ENCODE data around the gene SEMA5B. TPM values are rescaled to one million over a fixed set of nuclear protein-coding genes. Genes with fewer than 3 reads are reported as not detected.

The SEMA5B gene
- total RNA-seq, 1 experiment from 2014 or later: 9.4 TPM

- WGBS (ENCODE audit: extremely low coverage, insufficient read length, low lambda C conversion rate): no CpG with 5 or more reads among the region's 6 CpGs
- Histone ChIP-seq H3K56ac (ENCODE audit: insufficient read length, low read depth, low read length) (no peak overlapping the region), H2AFZ (ENCODE audit: low read length) (no peak overlapping the region), H3T11ph (ENCODE audit: low read length) (no peak overlapping the region), H3K9me3 (ENCODE audit: control insufficient read depth, low read depth, low read length) (no peaks in the 10 kb centered on the region), H3K4me2 (ENCODE audit: insufficient read depth, insufficient read length, low read length) (no peak overlapping the region), H3K4me1 (ENCODE audit: insufficient read depth, low read length) (peaks cover 13% of the 10 kb centered on the region; the same call in 1 of the 2 replicates), H2BK5ac (ENCODE audit: insufficient read length, low read length) (no peak overlapping the region), H4K91ac (ENCODE audit: insufficient read length, low read depth, low read length) (no peak overlapping the region), H3K23me2 (ENCODE audit: insufficient read length, low read depth, low read length, poor library complexity, severe bottlenecking) (no peaks in the 10 kb centered on the region), H3K9ac (ENCODE audit: extremely low read depth, insufficient read length, low read length) (no peak overlapping the region), H2AK5ac (ENCODE audit: insufficient read length, low read length) (no peak overlapping the region), H4K5ac (ENCODE audit: insufficient read length, low read depth, low read length) (no peak overlapping the region), H3K23ac (ENCODE audit: insufficient read length, low read depth, low read length) (no peak overlapping the region), H2BK20ac (ENCODE audit: low read depth, low read length, poor library complexity, severe bottlenecking) (no peak overlapping the region), H4K8ac (replicated peaks; ENCODE audit: insufficient read length, low read depth, low read length) (no peak overlapping the region), H3K18ac (ENCODE audit: insufficient read length, low read depth, low read length) (no peak overlapping the region), H2BK120ac (ENCODE audit: low read depth, low read length, poor library complexity, severe bottlenecking) (no peak overlapping the region), H3K27ac (ENCODE audit: insufficient read length, low read depth, low read length) (no peak overlapping the region), H3K4ac (ENCODE audit: low read depth, low read length) (no peak overlapping the region), H3K27me3 (ENCODE audit: insufficient read depth, low read length) (no peaks in the 10 kb centered on the region; the same call in 1 of the 2 replicates), H4K20me1 (ENCODE audit: control insufficient read depth, insufficient read depth, insufficient read length) (peaks cover 2% of the 10 kb centered on the region), H3K79me2 (ENCODE audit: insufficient read depth, low read length) (no peaks in the 10 kb centered on the region), H3K79me1 (ENCODE audit: insufficient read depth, low read depth, low read length, poor library complexity, severe bottlenecking) (no peaks in the 10 kb centered on the region), H3K14ac (ENCODE audit: insufficient read depth, low read length) (no peak overlapping the region), H2BK15ac (ENCODE audit: low read depth, low read length) (no peak overlapping the region), H2BK12ac (ENCODE audit: insufficient read length, low read depth, low read length) (no peak overlapping the region)
- H3K4me1 Mint-ChIP-seq: peaks cover 68 to 79% of the 10 kb centered on the region in 2 experiments
- TF ChIP-seq, protein P1, sequence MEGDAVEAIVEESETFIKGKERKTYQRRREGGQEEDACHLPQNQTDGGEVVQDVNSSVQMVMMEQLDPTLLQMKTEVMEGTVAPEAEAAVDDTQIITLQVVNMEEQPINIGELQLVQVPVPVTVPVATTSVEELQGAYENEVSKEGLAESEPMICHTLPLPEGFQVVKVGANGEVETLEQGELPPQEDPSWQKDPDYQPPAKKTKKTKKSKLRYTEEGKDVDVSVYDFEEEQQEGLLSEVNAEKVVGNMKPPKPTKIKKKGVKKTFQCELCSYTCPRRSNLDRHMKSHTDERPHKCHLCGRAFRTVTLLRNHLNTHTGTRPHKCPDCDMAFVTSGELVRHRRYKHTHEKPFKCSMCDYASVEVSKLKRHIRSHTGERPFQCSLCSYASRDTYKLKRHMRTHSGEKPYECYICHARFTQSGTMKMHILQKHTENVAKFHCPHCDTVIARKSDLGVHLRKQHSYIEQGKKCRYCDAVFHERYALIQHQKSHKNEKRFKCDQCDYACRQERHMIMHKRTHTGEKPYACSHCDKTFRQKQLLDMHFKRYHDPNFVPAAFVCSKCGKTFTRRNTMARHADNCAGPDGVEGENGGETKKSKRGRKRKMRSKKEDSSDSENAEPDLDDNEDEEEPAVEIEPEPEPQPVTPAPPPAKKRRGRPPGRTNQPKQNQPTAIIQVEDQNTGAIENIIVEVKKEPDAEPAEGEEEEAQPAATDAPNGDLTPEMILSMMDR (conservative IDR thresholded peaks at IDR 0.05): no peak
- H3K9me3 Mint-ChIP-seq: no peaks in the 10 kb centered on the region; a peak in 1 of 5 replicates
- 0 out of 7 replicates have a peak overlapping the region, but pooled peaks of 1 of the 3 experiments have one; percentile 65 for H3K27ac Mint-ChIP-seq
- peaks cover 26% of the 10 kb centered on the region for H3K27me3 Mint-ChIP-seq (ENCODE audit: low read depth)
- H3K4me3 Mint-ChIP-seq: no peak overlapping the region
- DNase-seq: no peak
- H3K36me3 Mint-ChIP-seq (ENCODE audit: insufficient read depth in 1 of 3, low read depth in 3 of 3): no peaks in the 10 kb centered on the region; a peak in 1 of 7 replicates
These were observed 49.0 kb downstream of the SEMA5B start for GRCh38 chr3:122978569-122978968.

All from H9 (cell line).